GM18909 (cell line): Measurements from ENCODE around the gene PPM1G.

Experiments used
- ATAC-seq: cut with Tn5 transposase; IDR thresholded peaks from one replicate; pipeline ENCODE4 v1.9.1; 2021; ENCODE audit warnings: mild to moderate bottlenecking; ENCODE audit not compliant: unreplicated experiment, poor library complexity

The PPM1G gene

DNA sequence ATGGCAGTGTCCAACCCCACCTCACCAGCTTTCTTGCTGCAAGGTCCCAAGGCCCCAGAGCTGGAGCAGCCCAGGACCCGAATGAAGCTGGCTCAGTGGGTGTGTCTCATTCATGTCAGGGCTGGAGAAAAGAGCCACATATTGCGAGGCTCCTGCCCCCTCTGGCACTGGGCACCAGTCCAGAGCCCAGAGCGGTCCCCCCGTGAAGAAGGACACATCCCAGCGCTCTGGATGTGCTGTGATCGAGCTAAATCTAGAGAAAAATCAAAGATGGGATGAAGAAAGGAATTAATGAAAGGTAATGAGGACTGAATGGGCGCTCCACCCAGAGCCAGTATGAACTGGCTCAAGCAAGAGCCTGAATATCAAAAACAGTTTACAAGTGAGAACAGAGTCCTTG lies 73.2 kb downstream of the PPM1G start:
- ATAC-seq: no peak

DNA sequence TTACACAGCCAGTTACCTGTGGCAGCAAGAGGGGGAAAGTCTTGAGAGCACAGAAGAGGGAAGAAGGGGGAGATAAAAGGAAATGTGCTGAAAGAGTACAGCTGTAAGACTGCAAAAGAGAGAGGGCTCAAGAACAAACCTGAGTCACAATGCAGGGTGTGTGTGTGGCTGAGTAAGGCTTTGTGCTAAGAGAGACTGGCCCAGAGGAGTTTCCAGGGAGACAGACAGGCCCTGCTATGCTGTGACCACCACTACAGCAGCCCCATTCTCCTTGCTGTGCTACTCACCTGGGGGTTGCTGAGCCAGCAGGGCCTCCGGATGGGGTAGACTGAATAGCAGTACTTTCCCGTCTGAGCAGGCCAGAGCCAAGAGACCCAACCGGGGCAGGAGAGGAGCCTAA lies 74.1 kb downstream of the PPM1G start:
- no peak for ATAC-seq
